MM.1S (cell line): ENCODE data around the gene HS3ST4.

ENCODE experiments used
- EZH2 ChIP-seq: fragments of 300-600 bp; sonication (generic); optimal IDR thresholded peaks from 2 replicates; pipeline ENCODE3; 2017; ENCODE audit warnings: low read depth, mild to moderate bottlenecking, antibody characterized with exemption, low read length, mixed read lengths
- EZH2phosphoT487 ChIP-seq: fragments of 300-600 bp; sonication (generic); IDR thresholded peaks from 2 replicates; pipeline ENCODE4 v1.6.1; 2018; ENCODE audit warnings: antibody characterized with exemption, low read length
- TF ChIP-seq, protein P1 (sequence below): fragments of 300-600 bp; sonication (generic); IDR thresholded peaks from 2 replicates; pipeline ENCODE4 v1.5.1; 2016; ENCODE audit warnings: antibody characterized with exemption, low read length, mixed read lengths

DNA sequence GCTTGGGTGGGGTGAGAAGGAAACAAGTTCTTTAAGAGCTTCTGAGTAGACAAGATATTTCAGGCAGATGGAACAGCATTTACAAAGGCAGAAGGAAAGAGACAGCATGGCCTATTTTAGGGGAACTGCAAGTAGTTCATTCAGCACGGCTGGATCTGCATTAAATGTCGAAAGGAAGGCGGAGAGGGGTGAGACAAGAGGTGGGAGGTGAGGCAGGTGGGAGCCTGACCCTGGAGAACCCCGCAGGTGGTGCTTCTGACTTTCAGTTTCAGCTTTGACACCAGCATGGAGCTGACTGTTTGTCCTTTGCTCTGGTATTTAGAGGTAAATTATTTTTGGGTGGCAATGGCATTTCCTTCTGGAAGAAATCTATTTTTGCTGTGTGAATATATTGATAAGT, 194.8 kb downstream of the HS3ST4 start:
- TF ChIP-seq, protein P1, sequence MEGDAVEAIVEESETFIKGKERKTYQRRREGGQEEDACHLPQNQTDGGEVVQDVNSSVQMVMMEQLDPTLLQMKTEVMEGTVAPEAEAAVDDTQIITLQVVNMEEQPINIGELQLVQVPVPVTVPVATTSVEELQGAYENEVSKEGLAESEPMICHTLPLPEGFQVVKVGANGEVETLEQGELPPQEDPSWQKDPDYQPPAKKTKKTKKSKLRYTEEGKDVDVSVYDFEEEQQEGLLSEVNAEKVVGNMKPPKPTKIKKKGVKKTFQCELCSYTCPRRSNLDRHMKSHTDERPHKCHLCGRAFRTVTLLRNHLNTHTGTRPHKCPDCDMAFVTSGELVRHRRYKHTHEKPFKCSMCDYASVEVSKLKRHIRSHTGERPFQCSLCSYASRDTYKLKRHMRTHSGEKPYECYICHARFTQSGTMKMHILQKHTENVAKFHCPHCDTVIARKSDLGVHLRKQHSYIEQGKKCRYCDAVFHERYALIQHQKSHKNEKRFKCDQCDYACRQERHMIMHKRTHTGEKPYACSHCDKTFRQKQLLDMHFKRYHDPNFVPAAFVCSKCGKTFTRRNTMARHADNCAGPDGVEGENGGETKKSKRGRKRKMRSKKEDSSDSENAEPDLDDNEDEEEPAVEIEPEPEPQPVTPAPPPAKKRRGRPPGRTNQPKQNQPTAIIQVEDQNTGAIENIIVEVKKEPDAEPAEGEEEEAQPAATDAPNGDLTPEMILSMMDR: no peak
- no peak for TF ChIP-seq EZH2
- no peak for TF ChIP-seq EZH2phosphoT487
